ENCODE measurements around the gene ALK. TPM values are rescaled to one million over a fixed set of nuclear protein-coding genes. Genes with fewer than 3 reads are reported as not detected.

The ALK gene
- total RNA-seq, 1 experiment from 2014 or later = 14.7 TPM

GRCh38 chr2:29147963-29148362 lies 773.4 kb downstream of the ALK start:
- Histone ChIP-seq H3K27me3 (replicated peaks; ENCODE audit: insufficient read depth, low read depth, low read length, poor library complexity) (no peaks in the 10 kb centered on the region), H3K4me1 (ENCODE audit: insufficient read depth, low read length, poor library complexity, severe bottlenecking) (no peaks in the 10 kb centered on the region), H3K27ac (ENCODE audit: low read depth, low read length, poor library complexity, severe bottlenecking) (no peak overlapping the region), H3K4me3 (ENCODE audit: low read depth, low read length, poor library complexity, severe bottlenecking) (no peak overlapping the region), H3K9me3 (ENCODE audit: low read depth, low read length, poor library complexity, severe bottlenecking) (no peaks in the 10 kb centered on the region), H3K36me3 (ENCODE audit: insufficient read depth, low read length, poor library complexity, severe bottlenecking) (peaks cover 6% of the 10 kb centered on the region)
- no peak for DNase-seq (ENCODE audit: low spot score)
- ChIA-PET CTCF (no interaction called here), POLR2A (ENCODE audit: low non-redundant PET) (no interaction called here)
- BruUV-seq (replicated peaks) = no TSS peak
- intact Hi-C loops (cut with micrococcal nuclease; ENCODE audit: unreplicated experiment) = no loop called here
- TF ChIP-seq CTCF (conservative IDR thresholded peaks at IDR 0.05; ENCODE audit: low read depth, low read length) (no peak), EZH2 (IDR thresholded peaks at IDR 0.05; ENCODE audit: borderline replicate concordance, low read depth, low read length, poor library complexity, severe bottlenecking) (no peak)

GRCh38 chr2:29146197-29146596 lies 775.2 kb downstream of the ALK start:
- H3K4me1 ChIP-seq (ENCODE audit: insufficient read depth, low read length, poor library complexity, severe bottlenecking) = no peaks in the 10 kb centered on the region
- intact Hi-C loops (cut with micrococcal nuclease; ENCODE audit: unreplicated experiment) = no loop called here
- no peak for DNase-seq (ENCODE audit: low spot score)
- H3K27me3 ChIP-seq (replicated peaks; ENCODE audit: insufficient read depth, low read depth, low read length, poor library complexity) = no peaks in the 10 kb centered on the region
- POLR2A ChIA-PET (ENCODE audit: low non-redundant PET) = no interaction called here
- BruUV-seq (replicated peaks) = no TSS peak
- H3K9me3 ChIP-seq (ENCODE audit: low read depth, low read length, poor library complexity, severe bottlenecking) = no peaks in the 10 kb centered on the region
- TF ChIP-seq CTCF (conservative IDR thresholded peaks at IDR 0.05; ENCODE audit: low read depth, low read length) (no peak), EZH2 (IDR thresholded peaks at IDR 0.05; ENCODE audit: borderline replicate concordance, low read depth, low read length, poor library complexity, severe bottlenecking) (no peak)
- H3K27ac ChIP-seq (ENCODE audit: low read depth, low read length, poor library complexity, severe bottlenecking) = no peak overlapping the region
- CTCF ChIA-PET = no interaction called here
- H3K36me3 ChIP-seq (ENCODE audit: insufficient read depth, low read length, poor library complexity, severe bottlenecking) = peaks cover 6% of the 10 kb centered on the region
- no peak overlapping the region for H3K4me3 ChIP-seq (ENCODE audit: low read depth, low read length, poor library complexity, severe bottlenecking)

- BruUV-seq (replicated peaks) = no TSS peak
- ChIA-PET POLR2A (ENCODE audit: low non-redundant PET) (no interaction called here), CTCF (no interaction called here)
- no peak for TF ChIP-seq CTCF (conservative IDR thresholded peaks at IDR 0.05; ENCODE audit: low read depth, low read length)
- TF ChIP-seq EZH2 (IDR thresholded peaks at IDR 0.05; ENCODE audit: borderline replicate concordance, low read depth, low read length, poor library complexity, severe bottlenecking) = no peak
- Histone ChIP-seq H3K27ac (ENCODE audit: low read depth, low read length, poor library complexity, severe bottlenecking) (no peak overlapping the region), H3K4me1 (ENCODE audit: insufficient read depth, low read length, poor library complexity, severe bottlenecking) (no peaks in the 10 kb centered on the region), H3K36me3 (ENCODE audit: insufficient read depth, low read length, poor library complexity, severe bottlenecking) (peaks cover 6% of the 10 kb centered on the region), H3K9me3 (ENCODE audit: low read depth, low read length, poor library complexity, severe bottlenecking) (no peaks in the 10 kb centered on the region), H3K4me3 (ENCODE audit: low read depth, low read length, poor library complexity, severe bottlenecking) (no peak overlapping the region), H3K27me3 (replicated peaks; ENCODE audit: insufficient read depth, low read depth, low read length, poor library complexity) (no peaks in the 10 kb centered on the region)
- no peak for DNase-seq (ENCODE audit: low spot score)
- intact Hi-C loops (cut with micrococcal nuclease; ENCODE audit: unreplicated experiment) = no loop called here
Observed at GRCh38 chr2:29143657-29144056, 777.7 kb downstream of the ALK start.

Other genes starting within 250 kb of the ALK start
- 190 and 225 TPM in 2 replicates for gene YPEL5, start 225.4 kb upstream of the ALK start, total RNA-seq (2021)

All from A673 (cell line).